IPS-18a (cell line): ENCODE results near the gene PTPRN2.

Source experiments
- H3K27ac ChIP-seq: one replicate; pipeline ENCODE4 v1.5.1; 2013; ENCODE audit warnings: low read length
- H3K27me3 ChIP-seq: one replicate; pipeline ENCODE4 v1.6.1; 2013; ENCODE audit warnings: mild to moderate bottlenecking, low read length; ENCODE audit not compliant: control insufficient read depth, insufficient read depth
- H3K36me3 ChIP-seq: one replicate; pipeline ENCODE4 v1.6.1; 2013; ENCODE audit warnings: low read depth, low read length; ENCODE audit not compliant: control insufficient read depth
- H3K4me1 ChIP-seq: one replicate; pipeline ENCODE4 v1.6.1; 2013; ENCODE audit warnings: low read depth, low read length; ENCODE audit not compliant: control insufficient read depth
- H3K4me3 ChIP-seq: one replicate; pipeline ENCODE4 v1.5.1; 2013; ENCODE audit warnings: low read length
- H3K9ac ChIP-seq: one replicate; pipeline ENCODE4 v1.6.1; 2013; ENCODE audit warnings: mild to moderate bottlenecking, low read length, moderate library complexity
- H3K9me3 ChIP-seq: one replicate; pipeline ENCODE4 v1.6.1; 2013; ENCODE audit warnings: low read depth, low read length; ENCODE audit not compliant: control insufficient read depth

PTPRN2 gene

GRCh38 chr7:157998884-157999552, 588.6 kb downstream of the PTPRN2 start:
- no peaks in the 10 kb centered on the region for H3K36me3 ChIP-seq
- H3K4me3 ChIP-seq = no peak overlapping the region
- H3K9ac ChIP-seq = no peak overlapping the region
- no peak overlapping the region for H3K27ac ChIP-seq
- peaks cover 2% of the 10 kb centered on the region for H3K4me1 ChIP-seq
- no peaks in the 10 kb centered on the region for H3K27me3 ChIP-seq
- no peaks in the 10 kb centered on the region for H3K9me3 ChIP-seq

- Histone ChIP-seq H3K9ac (no peak overlapping the region), H3K4me3 (no peak overlapping the region), H3K27me3 (no peaks in the 10 kb centered on the region), H3K36me3 (no peaks in the 10 kb centered on the region), H3K4me1 (no peaks in the 10 kb centered on the region), H3K27ac (no peak overlapping the region), H3K9me3 (no peaks in the 10 kb centered on the region)
Measured at GRCh38 chr7:157997471-157997870, 590.2 kb downstream of the PTPRN2 start.

- Histone ChIP-seq H3K9me3 (no peaks in the 10 kb centered on the region), H3K4me1 (no peaks in the 10 kb centered on the region), H3K4me3 (no peak overlapping the region), H3K27me3 (no peaks in the 10 kb centered on the region), H3K27ac (no peak overlapping the region), H3K36me3 (no peaks in the 10 kb centered on the region), H3K9ac (no peak overlapping the region)
Measured at GRCh38 chr7:157997080-157997440, 590.6 kb downstream of the PTPRN2 start.

GRCh38 chr7:157996359-157997079, 591.1 kb downstream of the PTPRN2 start:
- no peak overlapping the region for H3K27ac ChIP-seq
- H3K36me3 ChIP-seq = no peaks in the 10 kb centered on the region
- H3K27me3 ChIP-seq = no peaks in the 10 kb centered on the region
- no peaks in the 10 kb centered on the region for H3K4me1 ChIP-seq
- no peaks in the 10 kb centered on the region for H3K9me3 ChIP-seq
- H3K4me3 ChIP-seq = no peak overlapping the region
- no peak overlapping the region for H3K9ac ChIP-seq

- H3K27me3 ChIP-seq = no peaks in the 10 kb centered on the region
- H3K9me3 ChIP-seq = no peaks in the 10 kb centered on the region
- no peak overlapping the region for H3K4me3 ChIP-seq
Measured at GRCh38 chr7:157995815-157996214, 591.8 kb downstream of the PTPRN2 start.

GRCh38 chr7:157994319-157994718, 593.3 kb downstream of the PTPRN2 start:
- no peaks in the 10 kb centered on the region for H3K9me3 ChIP-seq
- no peak overlapping the region for H3K27ac ChIP-seq
- no peak overlapping the region for H3K9ac ChIP-seq
- no peaks in the 10 kb centered on the region for H3K36me3 ChIP-seq
- H3K27me3 ChIP-seq = no peaks in the 10 kb centered on the region
- no peaks in the 10 kb centered on the region for H3K4me1 ChIP-seq
- H3K4me3 ChIP-seq = no peak overlapping the region

More at GRCh38 chr7:157995815-157996214, 591.8 kb downstream of the PTPRN2 start:
- Histone ChIP-seq H3K4me1 (no peaks in the 10 kb centered on the region), H3K36me3 (no peaks in the 10 kb centered on the region), H3K9ac (no peak overlapping the region), H3K27ac (no peak overlapping the region)

GRCh38 chr7:157993406-157994105, 594.1 kb downstream of the PTPRN2 start:
- no peaks in the 10 kb centered on the region for H3K36me3 ChIP-seq
- H3K27ac ChIP-seq = no peak overlapping the region
- no peak overlapping the region for H3K9ac ChIP-seq
- H3K4me3 ChIP-seq = no peak overlapping the region
- H3K9me3 ChIP-seq = no peaks in the 10 kb centered on the region
- H3K27me3 ChIP-seq = no peaks in the 10 kb centered on the region
- H3K4me1 ChIP-seq = no peaks in the 10 kb centered on the region

GRCh38 chr7:157992511-157993160, 595.0 kb downstream of the PTPRN2 start:
- Histone ChIP-seq H3K9ac (no peak overlapping the region), H3K36me3 (no peaks in the 10 kb centered on the region), H3K4me3 (no peak overlapping the region), H3K9me3 (no peaks in the 10 kb centered on the region), H3K27me3 (no peaks in the 10 kb centered on the region), H3K27ac (no peak overlapping the region), H3K4me1 (no peaks in the 10 kb centered on the region)

- H3K36me3 ChIP-seq = no peaks in the 10 kb centered on the region
- no peaks in the 10 kb centered on the region for H3K27me3 ChIP-seq
- H3K27ac ChIP-seq = no peak overlapping the region
- H3K4me3 ChIP-seq = no peak overlapping the region
- no peaks in the 10 kb centered on the region for H3K9me3 ChIP-seq
- no peaks in the 10 kb centered on the region for H3K4me1 ChIP-seq
- no peak overlapping the region for H3K9ac ChIP-seq
Measured at GRCh38 chr7:157991761-157992160, 595.9 kb downstream of the PTPRN2 start.

- no peaks in the 10 kb centered on the region for H3K9me3 ChIP-seq
- no peaks in the 10 kb centered on the region for H3K27me3 ChIP-seq
- no peak overlapping the region for H3K9ac ChIP-seq
- no peaks in the 10 kb centered on the region for H3K36me3 ChIP-seq
- H3K4me3 ChIP-seq = no peak overlapping the region
- H3K27ac ChIP-seq = no peak overlapping the region
- H3K4me1 ChIP-seq = no peaks in the 10 kb centered on the region
Measured at GRCh38 chr7:157991351-157991750, 596.3 kb downstream of the PTPRN2 start.

- Histone ChIP-seq H3K36me3 (no peaks in the 10 kb centered on the region), H3K27me3 (no peaks in the 10 kb centered on the region), H3K4me1 (no peaks in the 10 kb centered on the region), H3K4me3 (no peak overlapping the region), H3K9me3 (no peaks in the 10 kb centered on the region), H3K9ac (no peak overlapping the region), H3K27ac (no peak overlapping the region)
Measured at GRCh38 chr7:157990881-157991250, 596.8 kb downstream of the PTPRN2 start.
